ENCODE measurements around the gene KLF12.

- TF ChIP-seq CTCF (IDR thresholded peaks at IDR 0.05; ENCODE audit: low read length) (no peak), EZH2phosphoT487 (IDR thresholded peaks at IDR 0.05; ENCODE audit: low read length) (no peak)
These were observed 16.9 kb downstream of the KLF12 start for GRCh38 chr13:74117207-74117705.
